ENCODE results near the gene FNDC3B.

FNDC3B gene

DNA sequence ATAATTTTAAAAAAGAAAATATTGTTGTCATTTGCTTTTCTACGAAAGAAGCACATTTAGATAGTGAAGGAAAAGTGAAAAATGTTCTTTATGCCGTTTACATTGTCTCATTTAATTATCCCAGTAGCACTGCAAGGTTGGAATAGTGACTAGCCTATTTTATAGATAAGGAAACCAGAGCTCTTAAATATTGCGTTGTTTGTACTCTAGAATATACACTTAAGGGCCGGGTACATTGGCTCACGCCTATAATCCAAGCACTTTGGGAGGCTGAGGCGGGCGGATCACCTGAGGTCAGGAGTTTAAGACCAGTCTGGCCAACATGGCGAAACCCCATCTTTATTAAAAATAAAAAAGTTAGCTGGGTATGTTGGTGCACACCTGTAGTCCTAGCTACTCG, 127.5 kb downstream of the FNDC3B start:
- Histone ChIP-seq H3K4me2 (ENCODE audit: low read depth, low read length, poor library complexity, severe bottlenecking) (no peak overlapping the region), H3K4me3 (ENCODE audit: insufficient read depth, low read length, poor library complexity, severe bottlenecking) (no peak overlapping the region), H3K36me3 (ENCODE audit: low read length) (no peaks in the 10 kb centered on the region), H3K9me3 (ENCODE audit: insufficient read depth, low read length) (no peaks in the 10 kb centered on the region), H3K27me3 (ENCODE audit: low read length) (no peaks in the 10 kb centered on the region), H3K9ac (ENCODE audit: low read length) (no peak overlapping the region), H3K79me2 (ENCODE audit: insufficient read depth, low read length) (no peaks in the 10 kb centered on the region), H2AFZ (ENCODE audit: low read depth, low read length, severe bottlenecking) (no peak overlapping the region), H3K27ac (ENCODE audit: low read depth, low read length) (no peak overlapping the region), H3K9me2 (replicated peaks; ENCODE audit: insufficient read depth, low read length) (no peaks in the 10 kb centered on the region), H4K20me1 (ENCODE audit: low read depth, low read length) (no peaks in the 10 kb centered on the region), H3F3A (ENCODE audit: insufficient read depth) (no peaks in the 10 kb centered on the region)
- no peak for TF ChIP-seq EZH2phosphoT487 (conservative IDR thresholded peaks at IDR 0.05; ENCODE audit: low read length)
- TF ChIP-seq, protein P1, sequence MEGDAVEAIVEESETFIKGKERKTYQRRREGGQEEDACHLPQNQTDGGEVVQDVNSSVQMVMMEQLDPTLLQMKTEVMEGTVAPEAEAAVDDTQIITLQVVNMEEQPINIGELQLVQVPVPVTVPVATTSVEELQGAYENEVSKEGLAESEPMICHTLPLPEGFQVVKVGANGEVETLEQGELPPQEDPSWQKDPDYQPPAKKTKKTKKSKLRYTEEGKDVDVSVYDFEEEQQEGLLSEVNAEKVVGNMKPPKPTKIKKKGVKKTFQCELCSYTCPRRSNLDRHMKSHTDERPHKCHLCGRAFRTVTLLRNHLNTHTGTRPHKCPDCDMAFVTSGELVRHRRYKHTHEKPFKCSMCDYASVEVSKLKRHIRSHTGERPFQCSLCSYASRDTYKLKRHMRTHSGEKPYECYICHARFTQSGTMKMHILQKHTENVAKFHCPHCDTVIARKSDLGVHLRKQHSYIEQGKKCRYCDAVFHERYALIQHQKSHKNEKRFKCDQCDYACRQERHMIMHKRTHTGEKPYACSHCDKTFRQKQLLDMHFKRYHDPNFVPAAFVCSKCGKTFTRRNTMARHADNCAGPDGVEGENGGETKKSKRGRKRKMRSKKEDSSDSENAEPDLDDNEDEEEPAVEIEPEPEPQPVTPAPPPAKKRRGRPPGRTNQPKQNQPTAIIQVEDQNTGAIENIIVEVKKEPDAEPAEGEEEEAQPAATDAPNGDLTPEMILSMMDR (IDR thresholded peaks at IDR 0.05; ENCODE audit: insufficient read depth, low read length, poor library complexity, severe bottlenecking): no peak

DNA sequence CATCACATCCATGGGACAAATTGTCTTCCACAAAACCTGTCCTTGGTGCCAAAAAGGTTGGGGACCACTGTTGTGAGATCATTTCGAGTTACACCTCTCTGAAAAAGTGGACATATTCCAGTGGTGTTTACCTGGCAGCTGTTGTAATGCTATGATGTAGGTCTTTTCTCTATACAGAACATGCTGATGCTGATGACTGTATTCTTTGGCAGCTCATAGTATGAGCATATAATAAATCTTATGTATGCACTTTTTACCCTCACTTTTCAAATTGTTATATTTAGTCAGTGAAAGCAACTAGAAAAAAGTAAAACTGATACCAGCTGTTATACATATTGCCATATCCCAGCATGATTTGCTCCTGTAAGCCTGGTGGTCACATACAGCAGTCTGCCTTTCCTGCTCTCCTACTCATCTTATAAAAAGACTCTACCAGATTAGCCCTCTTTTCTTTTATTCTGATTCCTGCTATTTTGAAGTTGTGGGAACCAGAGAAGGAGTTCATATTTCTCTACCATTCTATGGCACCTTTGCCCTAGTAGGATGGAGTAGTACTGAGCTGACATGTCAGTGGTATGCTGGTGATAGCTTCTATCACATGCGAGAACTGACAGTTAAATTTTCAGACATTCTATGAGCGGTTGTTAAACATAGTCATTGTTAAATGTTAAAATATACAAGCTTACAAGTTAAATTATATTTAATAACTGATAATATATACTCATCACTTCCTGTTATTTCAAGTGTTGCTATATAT, 128.7 kb downstream of the FNDC3B start:
- no peak overlapping the region for H3K4me3 ChIP-seq (ENCODE audit: insufficient read depth, low read length, poor library complexity, severe bottlenecking)
- no peaks in the 10 kb centered on the region for H3F3A ChIP-seq (ENCODE audit: insufficient read depth)
- no peak overlapping the region for H3K9ac ChIP-seq (ENCODE audit: low read length)
- H2AFZ ChIP-seq (ENCODE audit: low read depth, low read length, severe bottlenecking): no peak overlapping the region
- H3K9me3 ChIP-seq (ENCODE audit: insufficient read depth, low read length): no peaks in the 10 kb centered on the region
- H3K79me2 ChIP-seq (ENCODE audit: insufficient read depth, low read length): no peaks in the 10 kb centered on the region
- no peak overlapping the region for H3K27ac ChIP-seq (ENCODE audit: low read depth, low read length)
- H3K36me3 ChIP-seq (ENCODE audit: low read length): no peaks in the 10 kb centered on the region
- no peaks in the 10 kb centered on the region for H4K20me1 ChIP-seq (ENCODE audit: low read depth, low read length)
- no peaks in the 10 kb centered on the region for H3K27me3 ChIP-seq (ENCODE audit: low read length)
- H3K4me2 ChIP-seq (ENCODE audit: low read depth, low read length, poor library complexity, severe bottlenecking): no peak overlapping the region
- no peak for TF ChIP-seq EZH2phosphoT487 (conservative IDR thresholded peaks at IDR 0.05; ENCODE audit: low read length)
- TF ChIP-seq, protein P1 (IDR thresholded peaks at IDR 0.05; ENCODE audit: insufficient read depth, low read length, poor library complexity, severe bottlenecking): no peak
- H3K9me2 ChIP-seq (replicated peaks; ENCODE audit: insufficient read depth, low read length): no peaks in the 10 kb centered on the region

GRCh38 chr3:172170073-172170709, 130.8 kb downstream of the FNDC3B start:
- Histone ChIP-seq H3K79me2 (ENCODE audit: insufficient read depth, low read length) (no peaks in the 10 kb centered on the region), H3K27me3 (ENCODE audit: low read length) (no peaks in the 10 kb centered on the region), H4K20me1 (ENCODE audit: low read depth, low read length) (no peaks in the 10 kb centered on the region), H3K4me2 (ENCODE audit: low read depth, low read length, poor library complexity, severe bottlenecking) (no peak overlapping the region), H3K36me3 (ENCODE audit: low read length) (no peaks in the 10 kb centered on the region), H3K4me3 (ENCODE audit: insufficient read depth, low read length, poor library complexity, severe bottlenecking) (no peak overlapping the region), H3K27ac (ENCODE audit: low read depth, low read length) (no peak overlapping the region), H3K9ac (ENCODE audit: low read length) (no peak overlapping the region), H3K9me2 (replicated peaks; ENCODE audit: insufficient read depth, low read length) (no peaks in the 10 kb centered on the region), H3F3A (ENCODE audit: insufficient read depth) (no peaks in the 10 kb centered on the region), H3K9me3 (ENCODE audit: insufficient read depth, low read length) (no peaks in the 10 kb centered on the region), H2AFZ (ENCODE audit: low read depth, low read length, severe bottlenecking) (no peak overlapping the region)
- no peak for TF ChIP-seq EZH2phosphoT487 (conservative IDR thresholded peaks at IDR 0.05; ENCODE audit: low read length)
- TF ChIP-seq, protein P1 (IDR thresholded peaks at IDR 0.05; ENCODE audit: insufficient read depth, low read length, poor library complexity, severe bottlenecking): no peak

Measured in SU-DHL-6 (cell line).